ENCODE data around the gene INPPL1.

The INPPL1 gene

DNA sequence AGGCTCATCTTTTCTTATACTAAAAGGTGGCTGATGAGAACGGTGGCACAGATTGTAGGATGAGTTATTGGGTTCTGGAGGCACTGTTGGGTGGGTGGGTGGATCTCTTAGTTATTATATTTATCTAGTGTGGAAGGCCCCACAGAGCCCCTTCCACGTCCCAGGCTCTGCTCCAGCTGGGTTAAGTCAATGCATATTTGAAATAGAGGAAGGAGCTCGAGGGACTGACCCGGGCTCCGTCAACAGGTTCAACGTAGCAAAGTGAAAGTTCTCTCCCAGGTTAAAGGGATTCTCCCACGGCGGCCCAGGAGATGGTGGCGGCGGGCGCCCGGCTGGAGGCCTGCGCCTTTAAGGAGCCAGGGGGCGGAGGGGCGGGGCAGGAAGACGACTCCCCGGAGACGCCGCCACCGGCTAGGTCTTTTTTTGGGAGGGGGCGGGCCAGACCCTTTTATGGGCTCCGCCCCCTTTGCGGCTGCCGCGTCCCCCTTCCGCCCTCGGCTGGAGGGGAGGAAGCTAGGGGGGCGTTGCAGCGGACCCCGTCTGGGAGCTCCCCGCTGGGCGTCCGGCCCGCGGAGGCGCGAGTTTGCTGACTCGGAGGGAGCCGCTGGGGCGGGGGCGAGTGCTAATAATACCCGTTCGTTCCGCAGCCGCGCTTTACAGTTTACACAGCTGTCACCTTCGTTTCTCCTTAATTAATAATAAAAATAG is 1.5 kb upstream of the INPPL1 start:
- Histone ChIP-seq H3K4me2 (ENCODE audit: low read depth, low read length) (peak overlapping the region; percentile 85), H3K79me2 (ENCODE audit: low read length) (peaks cover 28% of the 10 kb centered on the region), H3K4me1 (ENCODE audit: low read length) (peaks cover 11% of the 10 kb centered on the region), H3K9me2 (replicated peaks; ENCODE audit: insufficient read depth, low read length) (no peaks in the 10 kb centered on the region), H3K27ac (ENCODE audit: low read length) (peak overlapping the region; percentile 95), H3K9me3 (replicated peaks; ENCODE audit: insufficient read depth, low read length) (no peaks in the 10 kb centered on the region), H3K36me3 (replicated peaks; ENCODE audit: insufficient read depth, low read length) (no peaks in the 10 kb centered on the region), H4K20me1 (ENCODE audit: insufficient read depth, low read length) (no peaks in the 10 kb centered on the region), H3F3A (ENCODE audit: insufficient read depth, low read length) (peaks cover 11% of the 10 kb centered on the region; the same call in 1 of the 2 replicates), H2AFZ (ENCODE audit: low read length) (peak overlapping the region; percentile 68), H3K27me3 (replicated peaks; ENCODE audit: insufficient read depth, low read length) (no peaks in the 10 kb centered on the region), H3K4me3 (ENCODE audit: low read length) (peak overlapping the region; percentile 99), H3K9ac (ENCODE audit: low read length) (peak overlapping the region; percentile 92)
- peak; percentile 94 for DNase-seq
- TF ChIP-seq EZH2phosphoT487 (IDR thresholded peaks at IDR 0.05; ENCODE audit: low read length) = no peak
- no peak for TF ChIP-seq EZH2 (optimal IDR thresholded peaks at IDR 0.05; ENCODE audit: low read depth, low read length)
- TF ChIP-seq, protein P1, sequence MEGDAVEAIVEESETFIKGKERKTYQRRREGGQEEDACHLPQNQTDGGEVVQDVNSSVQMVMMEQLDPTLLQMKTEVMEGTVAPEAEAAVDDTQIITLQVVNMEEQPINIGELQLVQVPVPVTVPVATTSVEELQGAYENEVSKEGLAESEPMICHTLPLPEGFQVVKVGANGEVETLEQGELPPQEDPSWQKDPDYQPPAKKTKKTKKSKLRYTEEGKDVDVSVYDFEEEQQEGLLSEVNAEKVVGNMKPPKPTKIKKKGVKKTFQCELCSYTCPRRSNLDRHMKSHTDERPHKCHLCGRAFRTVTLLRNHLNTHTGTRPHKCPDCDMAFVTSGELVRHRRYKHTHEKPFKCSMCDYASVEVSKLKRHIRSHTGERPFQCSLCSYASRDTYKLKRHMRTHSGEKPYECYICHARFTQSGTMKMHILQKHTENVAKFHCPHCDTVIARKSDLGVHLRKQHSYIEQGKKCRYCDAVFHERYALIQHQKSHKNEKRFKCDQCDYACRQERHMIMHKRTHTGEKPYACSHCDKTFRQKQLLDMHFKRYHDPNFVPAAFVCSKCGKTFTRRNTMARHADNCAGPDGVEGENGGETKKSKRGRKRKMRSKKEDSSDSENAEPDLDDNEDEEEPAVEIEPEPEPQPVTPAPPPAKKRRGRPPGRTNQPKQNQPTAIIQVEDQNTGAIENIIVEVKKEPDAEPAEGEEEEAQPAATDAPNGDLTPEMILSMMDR (IDR thresholded peaks at IDR 0.05; ENCODE audit: low read length) = no peak

DNA sequence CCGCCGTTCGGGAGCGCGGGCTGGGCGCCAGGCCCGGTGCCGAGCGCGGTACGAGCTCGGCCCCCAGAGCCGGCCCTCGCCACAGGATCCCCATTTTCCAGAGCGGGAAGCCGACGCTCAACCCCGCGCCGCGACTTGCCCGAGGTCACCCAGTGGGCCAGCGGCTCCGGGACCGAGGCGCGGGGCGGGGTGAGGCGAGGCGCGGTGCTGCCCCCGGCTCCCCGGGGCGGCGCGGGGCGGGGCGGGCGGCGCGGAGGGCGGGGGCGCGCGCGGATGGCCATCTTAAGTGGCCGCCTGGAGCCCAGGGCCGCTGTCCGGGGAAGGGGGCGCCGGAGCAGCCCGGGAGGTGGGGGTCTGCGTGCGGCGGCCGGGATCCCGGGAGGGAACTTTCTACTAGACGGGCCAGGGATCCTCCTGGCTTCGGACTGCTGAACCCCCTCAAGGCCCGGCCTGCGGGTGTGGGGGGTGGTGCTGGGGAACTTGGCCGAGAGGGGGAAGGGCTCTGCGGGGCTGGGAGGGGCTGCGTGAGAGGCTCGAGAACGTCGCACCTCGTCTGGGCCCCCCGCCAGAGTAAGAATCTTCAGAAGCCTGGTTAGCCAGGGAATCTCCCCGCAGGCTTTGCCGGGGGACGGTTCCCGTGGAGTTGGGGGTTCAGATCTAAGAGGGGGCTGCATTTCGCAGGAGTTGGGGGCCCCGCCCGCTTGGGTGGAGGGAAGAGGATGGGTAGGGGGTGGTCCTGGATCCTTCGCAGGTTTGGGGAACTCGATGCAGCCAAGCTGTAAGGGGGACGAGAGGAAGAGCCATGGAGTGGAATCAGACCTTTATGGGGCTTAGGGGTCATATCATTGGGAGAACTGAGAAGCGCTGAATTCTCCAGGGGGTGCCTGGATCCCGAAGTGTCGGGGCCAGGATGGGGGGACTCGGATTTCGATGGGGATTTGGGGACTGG is 678 bp upstream of the INPPL1 start:
- Histone ChIP-seq H3K27me3 (replicated peaks; ENCODE audit: insufficient read depth, low read length) (no peaks in the 10 kb centered on the region), H3K4me2 (ENCODE audit: low read depth, low read length) (peak overlapping the region; percentile 99), H3K4me3 (ENCODE audit: low read length) (peak overlapping the region; percentile 99), H4K20me1 (ENCODE audit: insufficient read depth, low read length) (no peaks in the 10 kb centered on the region), H3K9me2 (replicated peaks; ENCODE audit: insufficient read depth, low read length) (no peaks in the 10 kb centered on the region), H3K4me1 (ENCODE audit: low read length) (peaks cover 8% of the 10 kb centered on the region), H3K9ac (ENCODE audit: low read length) (peak overlapping the region; percentile 92), H3K79me2 (ENCODE audit: low read length) (peaks cover 28% of the 10 kb centered on the region), H3K9me3 (replicated peaks; ENCODE audit: insufficient read depth, low read length) (no peaks in the 10 kb centered on the region), H3K36me3 (replicated peaks; ENCODE audit: insufficient read depth, low read length) (no peaks in the 10 kb centered on the region), H3K27ac (ENCODE audit: low read length) (peak overlapping the region; percentile 95), H3F3A (ENCODE audit: insufficient read depth, low read length) (peaks cover 11% of the 10 kb centered on the region; the same call in 1 of the 2 replicates), H2AFZ (ENCODE audit: low read length) (peak overlapping the region; percentile 76)
- DNase-seq = peak; percentile 58
- TF ChIP-seq, protein P1 (IDR thresholded peaks at IDR 0.05; ENCODE audit: low read length) = no peak
- TF ChIP-seq EZH2phosphoT487 (IDR thresholded peaks at IDR 0.05; ENCODE audit: low read length) (no peak), EZH2 (optimal IDR thresholded peaks at IDR 0.05; ENCODE audit: low read depth, low read length) (no peak)

GRCh38 chr11:72225411-72225951 is 914 bp downstream of the INPPL1 start:
- H3K4me1 ChIP-seq (ENCODE audit: low read length) = peaks cover 8% of the 10 kb centered on the region
- peak overlapping the region; percentile 52; the same call in 1 of the 2 replicates for H2AFZ ChIP-seq (ENCODE audit: low read length)
- peak overlapping the region; percentile 97 for H3K4me2 ChIP-seq (ENCODE audit: low read depth, low read length)
- no peaks in the 10 kb centered on the region for H4K20me1 ChIP-seq (ENCODE audit: insufficient read depth, low read length)
- peaks cover 28% of the 10 kb centered on the region for H3K79me2 ChIP-seq (ENCODE audit: low read length)
- H3K9ac ChIP-seq (ENCODE audit: low read length) = peak overlapping the region; percentile 92; the same call in 1 of the 2 replicates
- TF ChIP-seq EZH2phosphoT487 (IDR thresholded peaks at IDR 0.05; ENCODE audit: low read length) (no peak), EZH2 (optimal IDR thresholded peaks at IDR 0.05; ENCODE audit: low read depth, low read length) (no peak)
- TF ChIP-seq, protein P1 (IDR thresholded peaks at IDR 0.05; ENCODE audit: low read length) = no peak
- peak overlapping the region; percentile 73 for H3K4me3 ChIP-seq (ENCODE audit: low read length)
- peaks cover 11% of the 10 kb centered on the region; the same call in 1 of the 2 replicates for H3F3A ChIP-seq (ENCODE audit: insufficient read depth, low read length)
- no peak overlapping the region for H3K27ac ChIP-seq (ENCODE audit: low read length)
- no peaks in the 10 kb centered on the region for H3K9me2 ChIP-seq (replicated peaks; ENCODE audit: insufficient read depth, low read length)
- no peaks in the 10 kb centered on the region for H3K9me3 ChIP-seq (replicated peaks; ENCODE audit: insufficient read depth, low read length)
- no peak for DNase-seq
- no peaks in the 10 kb centered on the region for H3K36me3 ChIP-seq (replicated peaks; ENCODE audit: insufficient read depth, low read length)
- no peaks in the 10 kb centered on the region for H3K27me3 ChIP-seq (replicated peaks; ENCODE audit: insufficient read depth, low read length)

All from MM.1S (cell line).